Dedifferentiated amniotic fluid mesenchymal stem cell (primary cell): ENCODE data around the gene RPL18A.
"Not testable (repeated sequence)": the region's sequence is repeated elsewhere in the genome, so short reads cannot be mapped to it uniquely, and the experiment has no call there.

Source experiments
- DNase-seq: peaks from one replicate; pipeline ENCODE4 v3.0.0-alpha.2; 2016; ENCODE audit errors: extremely low spot score

Gene RPL18A

DNA sequence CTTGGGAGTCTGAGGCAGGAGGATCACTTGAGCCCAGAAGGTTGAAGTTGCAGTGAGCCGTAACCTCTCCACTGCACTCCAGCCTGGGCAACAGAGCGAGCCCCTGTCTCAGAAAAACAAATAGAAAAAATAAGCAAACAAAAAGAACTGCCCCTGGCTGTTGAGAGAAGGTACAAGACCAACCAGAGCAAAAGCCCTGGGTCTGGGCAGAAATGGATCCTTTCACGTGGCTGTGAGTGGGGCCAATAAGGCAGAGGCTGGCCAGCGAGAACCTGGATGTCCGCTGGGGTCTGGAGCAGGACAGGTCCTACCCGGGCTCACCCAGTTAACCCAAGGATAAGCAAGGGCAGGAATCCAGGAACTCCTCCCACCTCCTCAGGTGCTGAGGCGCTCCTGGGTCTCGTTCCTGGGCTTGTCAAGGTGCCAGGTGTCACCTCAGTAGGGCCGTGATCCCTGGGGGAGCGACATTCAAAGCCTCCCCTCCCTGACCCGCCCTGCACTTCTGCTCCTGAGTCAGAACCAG is 7.3 kb downstream of the RPL18A start:
- no peak for DNase-seq

- DNase-seq, result no peak
Measured at GRCh38 chr19:17868669-17869068, 9.0 kb downstream of the RPL18A start.

DNA sequence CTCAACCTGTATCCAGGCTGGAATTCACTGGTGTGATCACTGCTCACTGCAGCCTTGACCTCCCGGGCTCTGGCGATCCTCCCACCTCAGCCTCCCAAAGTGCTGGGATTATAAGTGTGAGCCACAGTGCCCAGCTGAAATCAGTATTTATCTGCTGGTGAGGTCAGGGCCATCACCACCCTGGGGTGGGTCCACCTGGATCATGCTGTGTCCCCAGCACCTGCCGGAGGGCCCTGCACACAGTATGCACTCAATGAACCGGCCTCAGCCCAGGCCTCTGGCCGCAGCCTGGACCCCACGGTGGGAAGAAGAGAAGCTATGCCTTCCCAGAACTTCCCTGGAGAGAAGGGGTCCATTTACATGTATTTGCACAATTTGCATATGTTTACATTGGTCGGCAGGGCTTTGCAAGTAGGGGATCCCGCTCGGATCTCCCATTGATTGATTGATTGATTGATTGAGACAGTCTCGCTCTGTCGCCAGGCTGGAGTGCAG is 9.5 kb downstream of the RPL18A start:
- DNase-seq, result no peak

DNA sequence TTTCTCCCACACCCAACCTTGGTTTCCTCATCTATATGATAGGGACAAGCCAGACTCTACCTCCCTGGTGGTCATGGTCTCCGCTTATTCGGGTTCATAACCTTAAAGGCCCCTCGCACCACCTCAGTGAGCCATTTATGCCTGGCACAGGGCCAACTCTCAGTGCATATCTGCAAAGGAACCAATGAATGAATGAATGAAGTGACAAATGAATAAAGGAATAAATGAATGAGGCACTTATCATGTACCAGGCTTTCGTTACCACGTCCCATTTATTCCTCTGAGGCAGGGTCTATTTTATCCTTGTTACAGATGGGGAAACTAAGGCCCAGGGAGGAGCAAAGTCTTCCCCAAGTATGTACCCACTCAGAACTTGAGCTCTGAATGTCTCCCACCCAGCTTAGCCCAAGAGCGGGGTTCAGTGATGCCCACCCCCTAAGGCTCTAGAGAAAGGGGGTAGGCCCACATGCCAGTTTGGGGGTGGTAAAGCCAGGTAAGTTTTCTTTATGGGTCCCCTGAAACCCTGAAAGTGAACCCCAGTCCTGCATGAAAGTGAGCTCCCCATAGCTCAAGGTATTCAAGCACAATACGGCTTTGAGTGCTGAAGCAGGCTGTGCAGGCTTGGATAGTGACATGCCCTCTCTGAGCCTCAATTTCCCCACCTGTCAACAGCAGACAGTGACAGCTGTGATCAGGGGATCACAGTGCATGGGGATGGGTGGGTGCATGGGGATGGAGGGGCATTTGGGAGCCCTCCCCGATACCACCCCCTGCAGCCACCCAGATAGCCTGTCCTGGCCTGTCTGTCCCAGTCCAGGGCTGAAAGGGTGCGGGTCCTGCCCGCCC is 11.5 kb downstream of the RPL18A start:
- no peak for DNase-seq

DNA sequence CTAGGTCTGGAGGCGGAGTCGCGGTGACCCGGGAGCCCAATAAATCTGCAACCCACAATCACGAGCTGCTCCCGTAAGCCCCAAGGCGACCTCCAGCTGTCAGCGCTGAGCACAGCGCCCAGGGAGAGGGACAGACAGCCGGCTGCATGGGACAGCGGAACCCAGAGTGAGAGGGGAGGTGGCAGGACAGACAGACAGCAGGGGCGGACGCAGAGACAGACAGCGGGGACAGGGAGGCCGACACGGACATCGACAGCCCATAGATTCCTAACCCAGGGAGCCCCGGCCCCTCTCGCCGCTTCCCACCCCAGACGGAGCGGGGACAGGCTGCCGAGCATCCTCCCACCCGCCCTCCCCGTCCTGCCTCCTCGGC is 12.2 kb downstream of the RPL18A start, which contains the start of gene SLC5A5:
TSS of gene SLC5A5 (plus strand) at position 68 of the 373 bp plus-strand sequence. CDS start 375 bp downstream, outside the sequence.
- DNase-seq, result no peak

DNA sequence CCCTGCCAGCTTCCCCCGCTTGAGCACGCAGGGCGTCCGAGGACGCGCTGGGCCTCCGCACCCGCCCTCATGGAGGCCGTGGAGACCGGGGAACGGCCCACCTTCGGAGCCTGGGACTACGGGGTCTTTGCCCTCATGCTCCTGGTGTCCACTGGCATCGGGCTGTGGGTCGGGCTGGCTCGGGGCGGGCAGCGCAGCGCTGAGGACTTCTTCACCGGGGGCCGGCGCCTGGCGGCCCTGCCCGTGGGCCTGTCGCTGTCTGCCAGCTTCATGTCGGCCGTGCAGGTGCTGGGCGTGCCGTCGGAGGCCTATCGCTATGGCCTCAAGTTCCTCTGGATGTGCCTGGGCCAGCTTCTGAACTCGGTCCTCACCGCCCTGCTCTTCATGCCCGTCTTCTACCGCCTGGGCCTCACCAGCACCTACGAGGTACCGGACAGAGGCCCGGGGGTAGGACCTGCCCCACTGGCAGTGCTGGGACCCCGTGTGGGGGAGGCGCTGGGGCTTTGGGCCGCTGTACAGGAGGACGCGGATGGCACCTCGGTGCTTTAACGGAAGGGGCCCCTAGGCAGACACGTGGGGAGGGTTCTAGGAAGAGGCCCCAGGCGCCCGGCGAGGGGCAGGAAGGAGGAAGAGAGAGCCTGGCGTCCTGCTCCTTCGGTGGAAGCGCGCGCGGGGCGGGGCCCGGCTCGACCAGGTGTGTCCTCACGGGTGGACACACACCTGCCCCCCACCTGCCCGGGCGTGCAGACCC is 12.7 kb downstream of the RPL18A start:
- DNase-seq, result no peak

- DNase-seq, result no peak
Measured at GRCh38 chr19:17873786-17874757, 14.4 kb downstream of the RPL18A start.

DNA sequence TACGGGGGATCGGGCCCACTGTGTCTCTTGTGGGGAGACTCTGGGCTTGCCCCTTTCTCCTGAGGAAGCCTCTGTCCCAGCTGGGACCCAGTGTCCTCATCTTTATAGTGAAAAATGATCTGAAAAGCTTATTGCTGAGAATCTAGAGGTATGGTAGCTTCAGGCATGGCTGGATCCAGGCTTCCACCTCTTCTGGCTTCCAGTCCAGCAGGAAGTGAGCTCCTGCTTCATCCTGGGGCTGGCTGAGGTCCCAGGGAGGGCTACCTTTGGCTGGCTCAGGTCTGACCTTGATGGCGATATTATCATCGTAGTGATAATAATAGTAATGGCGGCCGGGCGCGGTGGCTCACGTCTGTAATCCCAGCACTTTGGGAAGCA is 15.0 kb downstream of the RPL18A start:
- no peak for DNase-seq

- no peak for DNase-seq
Measured at GRCh38 chr19:17877696-17878095, 18.0 kb downstream of the RPL18A start.

GRCh38 chr19:17879466-17879865 is 19.8 kb downstream of the RPL18A start:
- no peak for DNase-seq

- no peak for DNase-seq
Measured at GRCh38 chr19:17881701-17882100, 22.0 kb downstream of the RPL18A start.

GRCh38 chr19:17883627-17884410 is 24.1 kb downstream of the RPL18A start:
- no peak for DNase-seq

- no peak for DNase-seq
Measured at GRCh38 chr19:17886515-17886914, 26.8 kb downstream of the RPL18A start.

- not testable (repeated sequence) for DNase-seq
Measured at GRCh38 chr19:17887221-17887620, 27.5 kb downstream of the RPL18A start.

GRCh38 chr19:17888260-17888659 is 28.6 kb downstream of the RPL18A start:
- no peak for DNase-seq

DNA sequence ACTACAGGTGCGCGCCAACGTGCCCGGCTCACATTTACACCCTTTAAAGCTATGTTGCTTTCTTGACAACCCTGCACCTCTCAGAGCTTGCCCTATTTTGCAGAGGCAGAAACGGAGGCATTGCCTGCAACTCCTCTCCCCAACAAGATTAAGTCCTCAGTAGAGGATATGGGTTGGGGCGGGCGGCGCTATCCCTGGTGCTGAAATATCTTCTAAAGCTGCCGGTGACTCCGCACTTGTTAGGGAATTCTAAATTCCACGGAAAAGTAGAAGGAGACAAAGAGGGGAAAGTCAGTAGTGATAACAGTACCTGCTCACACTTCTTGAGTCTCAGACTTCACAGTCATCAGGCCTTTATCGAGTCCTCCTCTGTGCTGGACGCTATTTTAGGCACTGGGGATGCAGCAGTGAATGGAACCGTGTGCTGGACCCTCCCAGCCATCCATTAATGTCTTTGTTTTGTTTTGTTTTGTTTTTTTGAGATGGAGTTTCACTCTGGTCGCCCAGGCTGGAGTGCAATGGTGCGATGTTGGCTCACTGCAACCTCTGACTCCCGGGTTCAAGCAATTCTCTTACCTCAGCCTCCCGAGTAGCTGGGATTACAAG is 30.0 kb downstream of the RPL18A start:
- DNase-seq, result peak; percentile 43

GRCh38 chr19:17893766-17894165 is 34.1 kb downstream of the RPL18A start:
- no peak for DNase-seq

GRCh38 chr19:17902701-17903100 is 43.0 kb downstream of the RPL18A start:
- peak; percentile 17 for DNase-seq

DNA sequence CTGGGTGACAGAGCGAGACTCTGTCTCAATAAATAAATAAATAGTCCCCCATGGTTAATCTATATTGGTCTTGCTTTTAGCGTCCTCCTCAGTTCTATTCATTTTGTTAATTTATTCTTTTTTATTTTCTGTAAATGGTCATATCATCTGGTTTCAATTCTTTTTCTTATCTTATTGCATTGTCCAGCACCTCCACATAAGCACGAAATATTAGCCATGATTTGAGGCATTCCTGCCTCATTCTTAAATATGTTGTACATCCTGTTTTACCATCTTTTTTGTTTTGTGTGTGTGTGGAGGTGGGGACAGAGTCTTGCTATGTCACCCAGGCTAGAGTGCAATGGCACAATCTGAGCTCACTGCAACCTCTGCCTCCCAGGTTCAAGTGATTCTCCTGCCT is 48.5 kb downstream of the RPL18A start:
- DNase-seq, result no peak
